ENCODE data around the gene ARHGAP28. TPM values are rescaled to one million over a fixed set of nuclear protein-coding genes. Genes with fewer than 3 reads are reported as not detected.
A peak's percentile ranks its signal among the peaks of the same experiment; 100 is the strongest.
"Not testable (repeated sequence)": the region's sequence is repeated elsewhere in the genome, so short reads cannot be mapped to it uniquely, and the experiment has no call there.

Gene ARHGAP28
- total RNA-seq, 1 donor from 2014 or later, result 117 TPM

GRCh38 chr18:6793986-6794385 lies 64.5 kb downstream of the ARHGAP28 start:
- no peak for DNase-seq (ENCODE audit: low spot score, unreplicated experiment)
- Mint-ChIP-seq H3K27me3 (no peaks in the 10 kb centered on the region), H3K4me3 (ENCODE audit: low read depth) (no peak overlapping the region), H3K4me1 (ENCODE audit: low read depth) (peaks cover 7% of the 10 kb centered on the region), H3K9me3 (ENCODE audit: low read depth) (no peaks in the 10 kb centered on the region), H3K27ac (no peak overlapping the region), H3K36me3 (ENCODE audit: insufficient read depth) (peaks cover 22% of the 10 kb centered on the region)
- TF ChIP-seq, protein P1, sequence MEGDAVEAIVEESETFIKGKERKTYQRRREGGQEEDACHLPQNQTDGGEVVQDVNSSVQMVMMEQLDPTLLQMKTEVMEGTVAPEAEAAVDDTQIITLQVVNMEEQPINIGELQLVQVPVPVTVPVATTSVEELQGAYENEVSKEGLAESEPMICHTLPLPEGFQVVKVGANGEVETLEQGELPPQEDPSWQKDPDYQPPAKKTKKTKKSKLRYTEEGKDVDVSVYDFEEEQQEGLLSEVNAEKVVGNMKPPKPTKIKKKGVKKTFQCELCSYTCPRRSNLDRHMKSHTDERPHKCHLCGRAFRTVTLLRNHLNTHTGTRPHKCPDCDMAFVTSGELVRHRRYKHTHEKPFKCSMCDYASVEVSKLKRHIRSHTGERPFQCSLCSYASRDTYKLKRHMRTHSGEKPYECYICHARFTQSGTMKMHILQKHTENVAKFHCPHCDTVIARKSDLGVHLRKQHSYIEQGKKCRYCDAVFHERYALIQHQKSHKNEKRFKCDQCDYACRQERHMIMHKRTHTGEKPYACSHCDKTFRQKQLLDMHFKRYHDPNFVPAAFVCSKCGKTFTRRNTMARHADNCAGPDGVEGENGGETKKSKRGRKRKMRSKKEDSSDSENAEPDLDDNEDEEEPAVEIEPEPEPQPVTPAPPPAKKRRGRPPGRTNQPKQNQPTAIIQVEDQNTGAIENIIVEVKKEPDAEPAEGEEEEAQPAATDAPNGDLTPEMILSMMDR (IDR thresholded peaks at IDR 0.05; ENCODE audit: unreplicated experiment), result no peak

GRCh38 chr18:6795307-6795706 lies 65.8 kb downstream of the ARHGAP28 start:
- no peaks in the 10 kb centered on the region for H3K27me3 Mint-ChIP-seq
- H3K4me1 Mint-ChIP-seq (ENCODE audit: low read depth), result peaks cover 6% of the 10 kb centered on the region
- peaks cover 9% of the 10 kb centered on the region for H3K9me3 Mint-ChIP-seq (ENCODE audit: low read depth)
- no peak overlapping the region for H3K4me3 Mint-ChIP-seq (ENCODE audit: low read depth)
- peak overlapping the region; percentile 51 for H3K27ac Mint-ChIP-seq
- DNase-seq (ENCODE audit: low spot score, unreplicated experiment), result no peak
- peaks cover 35% of the 10 kb centered on the region for H3K36me3 Mint-ChIP-seq (ENCODE audit: insufficient read depth)
- TF ChIP-seq, protein P1 (IDR thresholded peaks at IDR 0.05; ENCODE audit: unreplicated experiment), result no peak

- H3K27me3 Mint-ChIP-seq, result no peaks in the 10 kb centered on the region
- H3K9me3 Mint-ChIP-seq (ENCODE audit: low read depth), result peaks cover 17% of the 10 kb centered on the region
- peaks cover 40% of the 10 kb centered on the region for H3K36me3 Mint-ChIP-seq (ENCODE audit: insufficient read depth)
- no peak overlapping the region for H3K27ac Mint-ChIP-seq
- no peak overlapping the region for H3K4me3 Mint-ChIP-seq (ENCODE audit: low read depth)
- TF ChIP-seq, protein P1 (IDR thresholded peaks at IDR 0.05; ENCODE audit: unreplicated experiment), result no peak
- no peak for DNase-seq (ENCODE audit: low spot score, unreplicated experiment)
- no peaks in the 10 kb centered on the region for H3K4me1 Mint-ChIP-seq (ENCODE audit: low read depth)
Measured at GRCh38 chr18:6796511-6796910, 67.0 kb downstream of the ARHGAP28 start.

- Mint-ChIP-seq H3K36me3 (ENCODE audit: insufficient read depth) (peaks cover 42% of the 10 kb centered on the region), H3K4me1 (ENCODE audit: low read depth) (no peaks in the 10 kb centered on the region), H3K27me3 (no peaks in the 10 kb centered on the region), H3K27ac (no peak overlapping the region), H3K4me3 (ENCODE audit: low read depth) (no peak overlapping the region), H3K9me3 (ENCODE audit: low read depth) (peaks cover 21% of the 10 kb centered on the region)
- no peak for DNase-seq (ENCODE audit: low spot score, unreplicated experiment)
- TF ChIP-seq, protein P1 (IDR thresholded peaks at IDR 0.05; ENCODE audit: unreplicated experiment), result no peak
Measured at GRCh38 chr18:6797171-6797570, 67.7 kb downstream of the ARHGAP28 start.

GRCh38 chr18:6798896-6799295 lies 69.4 kb downstream of the ARHGAP28 start:
- Mint-ChIP-seq H3K36me3 (ENCODE audit: insufficient read depth) (peaks cover 51% of the 10 kb centered on the region), H3K27me3 (no peaks in the 10 kb centered on the region), H3K9me3 (ENCODE audit: low read depth) (peaks cover 25% of the 10 kb centered on the region), H3K4me3 (ENCODE audit: low read depth) (no peak overlapping the region), H3K4me1 (ENCODE audit: low read depth) (no peaks in the 10 kb centered on the region), H3K27ac (no peak overlapping the region)
- TF ChIP-seq, protein P1 (IDR thresholded peaks at IDR 0.05; ENCODE audit: unreplicated experiment), result no peak
- no peak for DNase-seq (ENCODE audit: low spot score, unreplicated experiment)

DNA sequence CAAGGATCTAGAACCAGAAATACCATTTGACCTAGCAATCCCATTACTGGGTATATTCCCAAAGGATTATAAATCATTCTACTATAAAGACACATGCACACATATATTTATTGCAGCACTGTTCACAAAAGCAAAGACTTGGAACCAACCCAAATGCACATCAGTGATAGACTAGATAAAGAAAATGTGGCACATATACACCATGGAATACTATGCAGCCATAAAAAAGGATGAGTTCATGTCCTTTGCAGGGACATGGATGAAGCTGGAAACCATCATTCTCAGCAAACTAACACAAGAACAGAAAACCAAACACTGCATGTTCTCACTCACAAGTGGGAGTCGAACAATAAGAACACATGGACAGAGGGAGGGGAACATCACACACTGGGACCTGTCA lies 70.8 kb downstream of the ARHGAP28 start:
- not testable (repeated sequence) for DNase-seq (ENCODE audit: low spot score, unreplicated experiment); H3K4me3 Mint-ChIP-seq (ENCODE audit: low read depth); H3K27me3 Mint-ChIP-seq; H3K4me1 Mint-ChIP-seq (ENCODE audit: low read depth)
- H3K9me3 Mint-ChIP-seq (ENCODE audit: low read depth), result peaks cover 28% of the 10 kb centered on the region
- H3K27ac Mint-ChIP-seq, result peak overlapping the region; percentile 68
- H3K36me3 Mint-ChIP-seq (ENCODE audit: insufficient read depth), result peaks cover 58% of the 10 kb centered on the region

Data from progenitor cell of endocrine pancreas (in vitro differentiated cells).